Measurements from ENCODE around the gene RDX. TPM values are rescaled to one million over a fixed set of nuclear protein-coding genes. Genes with fewer than 3 reads are reported as not detected.

The RDX gene
- total RNA-seq, 1 experiment from 2014 or later = 86.6 TPM

GRCh38 chr11:110177086-110177456, 119.3 kb downstream of the RDX start:
- no CpG with 5 or more reads among the region's 7 CpGs for WGBS (ENCODE audit: extremely low coverage, insufficient read length, low lambda C conversion rate)
- Histone ChIP-seq H3K27me3 (ENCODE audit: insufficient read depth, low read length) (no peaks in the 10 kb centered on the region), H3K23ac (ENCODE audit: insufficient read length, low read depth, low read length) (no peak overlapping the region), H3K79me1 (ENCODE audit: insufficient read depth, low read depth, low read length, poor library complexity, severe bottlenecking) (no peaks in the 10 kb centered on the region), H3T11ph (ENCODE audit: low read length) (no peak overlapping the region), H2BK15ac (ENCODE audit: low read depth, low read length) (no peak overlapping the region), H3K23me2 (ENCODE audit: insufficient read length, low read depth, low read length, poor library complexity, severe bottlenecking) (no peaks in the 10 kb centered on the region), H2BK5ac (ENCODE audit: insufficient read length, low read length) (no peak overlapping the region), H3K56ac (ENCODE audit: insufficient read length, low read depth, low read length) (no peak overlapping the region), H4K5ac (ENCODE audit: insufficient read length, low read depth, low read length) (no peak overlapping the region), H3K9ac (ENCODE audit: extremely low read depth, insufficient read length, low read length) (no peak overlapping the region), H2AK5ac (ENCODE audit: insufficient read length, low read length) (no peak overlapping the region), H3K27ac (ENCODE audit: insufficient read length, low read depth, low read length) (no peak overlapping the region), H3K9me3 (ENCODE audit: control insufficient read depth, low read depth, low read length) (no peaks in the 10 kb centered on the region), H3K4ac (ENCODE audit: low read depth, low read length) (no peak overlapping the region), H2BK12ac (ENCODE audit: insufficient read length, low read depth, low read length) (no peak overlapping the region), H3K4me2 (ENCODE audit: insufficient read depth, insufficient read length, low read length) (no peak overlapping the region), H2BK20ac (ENCODE audit: low read depth, low read length, poor library complexity, severe bottlenecking) (no peak overlapping the region), H3K79me2 (ENCODE audit: insufficient read depth, low read length) (no peaks in the 10 kb centered on the region), H3K18ac (ENCODE audit: insufficient read length, low read depth, low read length) (no peak overlapping the region), H4K20me1 (ENCODE audit: control insufficient read depth, insufficient read depth, insufficient read length) (no peaks in the 10 kb centered on the region), H3K14ac (ENCODE audit: insufficient read depth, low read length) (no peak overlapping the region), H4K8ac (replicated peaks; ENCODE audit: insufficient read length, low read depth, low read length) (no peak overlapping the region), H4K91ac (ENCODE audit: insufficient read length, low read depth, low read length) (no peak overlapping the region), H2AFZ (ENCODE audit: low read length) (no peak overlapping the region), H3K4me1 (ENCODE audit: insufficient read depth, low read length) (peaks cover 19% of the 10 kb centered on the region; the same call in 1 of the 2 replicates), H2BK120ac (ENCODE audit: low read depth, low read length, poor library complexity, severe bottlenecking) (no peak overlapping the region)
- Mint-ChIP-seq H3K27me3 (ENCODE audit: low read depth) (peaks cover 3% of the 10 kb centered on the region; the same call in 1 of the 2 replicates), H3K27ac (no peak overlapping the region), H3K36me3 (ENCODE audit: insufficient read depth in 1 of 3, low read depth in 3 of 3) (no peaks in the 10 kb centered on the region; a peak in 1 of 7 replicates), H3K4me3 (no peak overlapping the region), H3K9me3 (no peaks in the 10 kb centered on the region), H3K4me1 (peaks cover 50 to 59% of the 10 kb centered on the region in 2 experiments)
- TF ChIP-seq CTCF (conservative IDR thresholded peaks at IDR 0.05) = no peak
- no peak for DNase-seq

All from H9 (cell line).